ENCODE results near the gene MCC.

The MCC gene

GRCh38 chr5:113026211-113026610, 462.0 kb downstream of the MCC start:
- CTCF ChIA-PET = no interaction called here
- DNase-seq (ENCODE audit: extremely low spot score) = no peak
- TF ChIP-seq ZNF384 (IDR thresholded peaks at IDR 0.05) (no peak), LEF1 (IDR thresholded peaks at IDR 0.05; ENCODE audit: borderline replicate concordance) (no peak), NFRKB (IDR thresholded peaks at IDR 0.05) (no peak), L3MBTL2 (conservative IDR thresholded peaks at IDR 0.05) (no peak), FOXA1 (IDR thresholded peaks at IDR 0.05) (no peak), ARNT (IDR thresholded peaks at IDR 0.05) (no peak), SP1 (IDR thresholded peaks at IDR 0.05) (no peak), FOXM1 (IDR thresholded peaks at IDR 0.05; ENCODE audit: borderline replicate concordance) (no peak), ELF4 (IDR thresholded peaks at IDR 0.05) (no peak), CTBP1 (IDR thresholded peaks at IDR 0.05; ENCODE audit: borderline replicate concordance) (no peak), TARDBP (IDR thresholded peaks at IDR 0.05) (no peak), FOXK2 (IDR thresholded peaks at IDR 0.05) (no peak), PKNOX1 (IDR thresholded peaks at IDR 0.05) (no peak)
- POLR2A ChIA-PET = interaction anchor here (1.1 kb wide), 1 partner anchor 50 kb away, joined by 3 read pairs; the partner anchor contains the start of gene DCP2

GRCh38 chr5:113025596-113025995, 462.7 kb downstream of the MCC start:
- ChIA-PET CTCF (no interaction called here), POLR2A (interaction anchor here (1.1 kb wide), 1 partner anchor 49 kb away, joined by 3 read pairs; the partner anchor contains the start of gene DCP2)
- TF ChIP-seq NFRKB (IDR thresholded peaks at IDR 0.05) (no peak), FOXK2 (IDR thresholded peaks at IDR 0.05) (no peak), TARDBP (IDR thresholded peaks at IDR 0.05) (no peak), ZNF384 (IDR thresholded peaks at IDR 0.05) (no peak), PKNOX1 (IDR thresholded peaks at IDR 0.05) (no peak), CTBP1 (IDR thresholded peaks at IDR 0.05; ENCODE audit: borderline replicate concordance) (no peak), LEF1 (IDR thresholded peaks at IDR 0.05; ENCODE audit: borderline replicate concordance) (no peak), SP1 (IDR thresholded peaks at IDR 0.05) (no peak), FOXM1 (IDR thresholded peaks at IDR 0.05; ENCODE audit: borderline replicate concordance) (no peak)
- DNase-seq (ENCODE audit: extremely low spot score) = no peak

GRCh38 chr5:113024076-113024697, 464.1 kb downstream of the MCC start:
- DNase-seq (ENCODE audit: extremely low spot score) = no peak
- TF ChIP-seq LEF1 (IDR thresholded peaks at IDR 0.05; ENCODE audit: borderline replicate concordance) (no peak), ELF4 (IDR thresholded peaks at IDR 0.05) (no peak), SUZ12 (IDR thresholded peaks at IDR 0.05) (no peak), FOXK2 (IDR thresholded peaks at IDR 0.05) (no peak), FOXA1 (IDR thresholded peaks at IDR 0.05) (no peak), SP1 (IDR thresholded peaks at IDR 0.05) (no peak), TARDBP (IDR thresholded peaks at IDR 0.05) (no peak), HDGF (IDR thresholded peaks at IDR 0.05; ENCODE audit: borderline replicate concordance) (no peak), PKNOX1 (IDR thresholded peaks at IDR 0.05) (no peak), CTBP1 (IDR thresholded peaks at IDR 0.05; ENCODE audit: borderline replicate concordance) (no peak), FOXM1 (IDR thresholded peaks at IDR 0.05; ENCODE audit: borderline replicate concordance) (no peak), NFRKB (IDR thresholded peaks at IDR 0.05) (no peak), BHLHE40 (IDR thresholded peaks at IDR 0.05; ENCODE audit: borderline replicate concordance) (no peak), L3MBTL2 (conservative IDR thresholded peaks at IDR 0.05) (no peak), ZNF384 (IDR thresholded peaks at IDR 0.05) (no peak), ARNT (IDR thresholded peaks at IDR 0.05) (no peak)
- ChIA-PET CTCF (no interaction called here), POLR2A (interaction anchor here (0.7 kb wide), 1 partner anchor 19 kb away, joined by 3 read pairs; no protein-coding TSS in a partner anchor)

- TF ChIP-seq ELF4 (IDR thresholded peaks at IDR 0.05) = no peak
- no peak for TF ChIP-seq FOXK2 (IDR thresholded peaks at IDR 0.05)
- no peak for TF ChIP-seq BHLHE40 (IDR thresholded peaks at IDR 0.05; ENCODE audit: borderline replicate concordance)
- no peak for TF ChIP-seq ARNT (IDR thresholded peaks at IDR 0.05)
- TF ChIP-seq FOXM1 (IDR thresholded peaks at IDR 0.05; ENCODE audit: borderline replicate concordance) = no peak
- no peak for TF ChIP-seq ZNF384 (IDR thresholded peaks at IDR 0.05)
- no peak for TF ChIP-seq NFRKB (IDR thresholded peaks at IDR 0.05)
- no peak for TF ChIP-seq SUZ12 (IDR thresholded peaks at IDR 0.05)
- TF ChIP-seq FOXA1 (IDR thresholded peaks at IDR 0.05) = no peak
- TF ChIP-seq HDGF (IDR thresholded peaks at IDR 0.05; ENCODE audit: borderline replicate concordance) = no peak
- no peak for TF ChIP-seq L3MBTL2 (conservative IDR thresholded peaks at IDR 0.05)
- no peak for TF ChIP-seq PKNOX1 (IDR thresholded peaks at IDR 0.05)
- TF ChIP-seq LEF1 (IDR thresholded peaks at IDR 0.05; ENCODE audit: borderline replicate concordance) = no peak
- TF ChIP-seq TARDBP (IDR thresholded peaks at IDR 0.05) = no peak
- no peak for TF ChIP-seq CTBP1 (IDR thresholded peaks at IDR 0.05; ENCODE audit: borderline replicate concordance)
- TF ChIP-seq SP1 (IDR thresholded peaks at IDR 0.05) = no peak
- ChIA-PET CTCF (no interaction called here), POLR2A (no interaction called here)
- no peak for DNase-seq (ENCODE audit: extremely low spot score)
These were observed 465.6 kb downstream of the MCC start for GRCh38 chr5:113022661-113023060.

- no peak for DNase-seq (ENCODE audit: extremely low spot score)
- ChIA-PET POLR2A (no interaction called here), CTCF (no interaction called here)
- TF ChIP-seq FOXA1 (IDR thresholded peaks at IDR 0.05) = no peak
- TF ChIP-seq SUZ12 (IDR thresholded peaks at IDR 0.05) = no peak
- no peak for TF ChIP-seq FOXM1 (IDR thresholded peaks at IDR 0.05; ENCODE audit: borderline replicate concordance)
- no peak for TF ChIP-seq PKNOX1 (IDR thresholded peaks at IDR 0.05)
- no peak for TF ChIP-seq CTBP1 (IDR thresholded peaks at IDR 0.05; ENCODE audit: borderline replicate concordance)
- no peak for TF ChIP-seq FOXK2 (IDR thresholded peaks at IDR 0.05)
- no peak for TF ChIP-seq LEF1 (IDR thresholded peaks at IDR 0.05; ENCODE audit: borderline replicate concordance)
- no peak for TF ChIP-seq SP1 (IDR thresholded peaks at IDR 0.05)
- no peak for TF ChIP-seq ZNF384 (IDR thresholded peaks at IDR 0.05)
- no peak for TF ChIP-seq L3MBTL2 (conservative IDR thresholded peaks at IDR 0.05)
- no peak for TF ChIP-seq NFRKB (IDR thresholded peaks at IDR 0.05)
- no peak for TF ChIP-seq ARNT (IDR thresholded peaks at IDR 0.05)
- no peak for TF ChIP-seq TARDBP (IDR thresholded peaks at IDR 0.05)
- no peak for TF ChIP-seq BHLHE40 (IDR thresholded peaks at IDR 0.05; ENCODE audit: borderline replicate concordance)
- TF ChIP-seq HDGF (IDR thresholded peaks at IDR 0.05; ENCODE audit: borderline replicate concordance) = no peak
These were observed 467.6 kb downstream of the MCC start for GRCh38 chr5:113020461-113021273.
